Astrocyte of the cerebellum (primary cell): Measurements from ENCODE around the gene HOXA5.

Experiments
- DNase-seq: peaks from one replicate; pipeline ENCODE4 v3.0.0-alpha.2; 2011; ENCODE audit warnings: low read depth
- H3K4me3 ChIP-seq: 2 replicates; pipeline ENCODE4 v1.5.1; 2011; ENCODE audit warnings: mild to moderate bottlenecking, low read depth, low read length, moderate library complexity
- in situ Hi-C: cut with HindIII; loops from 2 replicates; pipeline ENCODE4 v1.10.0; 2017; ENCODE audit warnings: low sequenced_read_pairs
- TF ChIP-seq, protein P1 (sequence below): IDR thresholded peaks from 2 replicates; pipeline ENCODE4 v1.5.1; 2012; ENCODE audit warnings: low read length, low read depth, moderate library complexity, mild to moderate bottlenecking; ENCODE audit errors: missing control alignments

Gene HOXA5

DNA sequence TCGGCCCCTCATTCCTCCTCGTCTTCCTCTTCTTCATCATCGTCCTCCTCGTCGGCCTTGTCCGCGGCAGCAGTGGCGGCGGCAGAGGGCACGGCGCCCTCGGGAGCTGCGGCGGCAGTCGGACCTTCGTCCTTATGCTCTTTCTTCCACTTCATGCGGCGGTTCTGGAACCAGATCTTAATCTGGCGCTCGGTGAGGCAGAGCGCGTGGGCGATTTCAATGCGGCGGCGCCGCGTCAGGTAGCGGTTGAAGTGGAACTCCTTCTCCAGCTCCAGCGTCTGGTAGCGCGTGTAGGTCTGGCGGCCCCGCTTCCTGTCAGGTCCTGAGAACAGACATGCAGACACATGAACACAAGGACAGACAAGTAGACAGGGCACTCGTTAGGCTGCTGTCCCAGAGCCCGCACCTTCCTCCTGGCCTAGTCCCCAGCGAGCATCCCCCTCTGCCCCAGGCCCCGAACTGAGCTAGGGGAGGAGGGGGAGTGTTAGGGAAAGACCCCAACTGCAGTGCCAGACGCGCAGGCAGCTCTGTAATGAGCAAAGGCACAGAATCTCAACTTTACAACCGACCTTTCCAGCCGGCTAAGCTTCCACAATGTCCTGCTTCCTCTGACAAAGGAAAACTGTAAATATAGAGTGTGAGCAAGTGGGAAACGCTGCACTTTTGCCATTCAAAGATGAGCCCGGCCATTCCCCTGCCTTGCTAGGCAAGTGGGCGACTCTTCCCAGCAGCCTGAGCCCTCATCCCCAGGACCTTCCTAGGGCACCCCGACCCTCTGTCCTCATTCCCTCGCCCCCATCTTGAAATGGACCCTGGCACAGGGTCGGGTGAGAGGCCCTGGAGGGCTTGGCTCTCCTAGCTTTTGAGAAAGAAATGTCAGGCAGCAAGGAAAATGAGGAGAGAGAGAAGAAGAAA lies 11.7 kb upstream of the HOXA5 start:
- no peak for DNase-seq
- in situ Hi-C loops, result loop anchor here (25.0 kb wide), 1 partner anchor 993 kb away; the partner anchor contains the start of gene NFE2L3
- no peak overlapping the region for H3K4me3 ChIP-seq
- TF ChIP-seq, protein P1, sequence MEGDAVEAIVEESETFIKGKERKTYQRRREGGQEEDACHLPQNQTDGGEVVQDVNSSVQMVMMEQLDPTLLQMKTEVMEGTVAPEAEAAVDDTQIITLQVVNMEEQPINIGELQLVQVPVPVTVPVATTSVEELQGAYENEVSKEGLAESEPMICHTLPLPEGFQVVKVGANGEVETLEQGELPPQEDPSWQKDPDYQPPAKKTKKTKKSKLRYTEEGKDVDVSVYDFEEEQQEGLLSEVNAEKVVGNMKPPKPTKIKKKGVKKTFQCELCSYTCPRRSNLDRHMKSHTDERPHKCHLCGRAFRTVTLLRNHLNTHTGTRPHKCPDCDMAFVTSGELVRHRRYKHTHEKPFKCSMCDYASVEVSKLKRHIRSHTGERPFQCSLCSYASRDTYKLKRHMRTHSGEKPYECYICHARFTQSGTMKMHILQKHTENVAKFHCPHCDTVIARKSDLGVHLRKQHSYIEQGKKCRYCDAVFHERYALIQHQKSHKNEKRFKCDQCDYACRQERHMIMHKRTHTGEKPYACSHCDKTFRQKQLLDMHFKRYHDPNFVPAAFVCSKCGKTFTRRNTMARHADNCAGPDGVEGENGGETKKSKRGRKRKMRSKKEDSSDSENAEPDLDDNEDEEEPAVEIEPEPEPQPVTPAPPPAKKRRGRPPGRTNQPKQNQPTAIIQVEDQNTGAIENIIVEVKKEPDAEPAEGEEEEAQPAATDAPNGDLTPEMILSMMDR, result no peak

DNA sequence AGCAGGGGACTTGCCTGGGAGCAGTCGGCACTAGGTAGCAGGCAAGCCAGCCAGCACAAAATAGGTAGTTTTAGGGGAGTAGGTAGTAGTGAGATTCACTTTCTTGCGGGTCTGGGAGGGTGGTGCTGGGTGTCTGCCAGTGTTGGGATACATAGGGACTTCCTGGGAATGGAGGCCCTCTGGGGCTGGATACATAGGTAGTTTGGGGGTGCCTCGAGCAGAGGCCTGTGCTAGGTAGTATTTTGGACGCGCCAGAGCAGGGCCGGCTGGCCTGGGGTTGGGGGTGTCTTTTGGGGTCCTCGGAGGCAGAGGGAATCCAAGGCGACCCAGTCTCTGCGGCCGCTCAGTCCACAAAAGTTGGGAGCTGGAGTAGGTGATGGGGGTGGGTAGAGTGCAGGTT lies 10.9 kb upstream of the HOXA5 start:
- in situ Hi-C loops, result loop anchor here (25.0 kb wide), 1 partner anchor 992 kb away; the partner anchor contains the start of gene NFE2L3
- TF ChIP-seq, protein P1, result no peak
- DNase-seq, result no peak
- H3K4me3 ChIP-seq, result no peak overlapping the region

DNA sequence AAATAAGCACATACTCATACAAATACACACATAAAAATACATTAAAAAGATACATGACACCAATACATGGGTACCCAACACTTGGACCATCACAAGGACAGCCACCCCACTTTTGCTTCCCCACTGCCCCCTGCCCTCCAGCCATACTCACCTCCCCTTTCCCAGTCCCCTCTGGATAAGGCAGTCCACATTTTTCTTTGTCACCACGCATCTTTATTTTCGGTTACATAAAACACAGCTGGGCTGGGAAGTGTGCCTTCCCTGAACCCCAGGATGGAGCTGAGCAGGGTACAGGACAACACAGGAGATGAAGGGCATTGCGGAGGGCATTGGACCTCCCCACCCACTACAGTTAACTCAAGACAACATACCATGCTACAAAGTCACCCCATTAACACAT lies 10.0 kb upstream of the HOXA5 start:
- DNase-seq, result no peak
- TF ChIP-seq, protein P1, result no peak
- in situ Hi-C loops, result loop anchor here (25.0 kb wide), 1 partner anchor 991 kb away; the partner anchor contains the start of gene NFE2L3
- H3K4me3 ChIP-seq, result no peak overlapping the region

DNA sequence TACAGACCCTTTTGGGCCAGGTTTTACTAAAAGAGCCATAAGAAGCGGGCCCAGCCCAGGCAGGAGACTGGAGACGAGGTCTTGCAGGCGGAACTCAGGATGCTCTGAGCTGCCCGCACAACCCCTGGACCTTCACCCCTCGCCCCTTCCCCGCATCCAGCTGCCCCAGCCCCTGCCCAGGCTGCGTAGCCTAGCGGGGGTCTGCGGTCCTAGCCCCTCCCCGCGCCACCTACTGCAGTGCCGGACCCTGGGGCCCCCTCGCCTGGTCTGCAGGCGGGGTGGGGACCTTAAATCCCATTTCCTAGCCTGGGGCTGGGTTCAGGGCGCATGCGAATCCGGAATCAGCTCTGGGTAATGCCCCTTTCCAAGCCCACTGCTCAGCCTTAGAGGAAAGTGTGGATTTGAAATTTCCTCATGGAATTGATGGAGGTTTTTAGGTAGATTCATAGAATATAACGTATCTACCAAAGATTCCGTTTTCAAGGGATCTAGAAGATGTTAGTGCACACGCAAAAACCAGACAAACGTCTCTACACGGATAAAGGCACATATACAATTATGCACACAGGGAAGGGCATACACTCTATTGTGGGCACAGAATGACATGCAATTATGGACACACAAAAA lies 9.4 kb upstream of the HOXA5 start:
- DNase-seq, result no peak
- TF ChIP-seq, protein P1, result no peak
- in situ Hi-C loops, result loop anchor here (25.0 kb wide), 1 partner anchor 991 kb away; the partner anchor contains the start of gene NFE2L3
- H3K4me3 ChIP-seq, result no peak overlapping the region

DNA sequence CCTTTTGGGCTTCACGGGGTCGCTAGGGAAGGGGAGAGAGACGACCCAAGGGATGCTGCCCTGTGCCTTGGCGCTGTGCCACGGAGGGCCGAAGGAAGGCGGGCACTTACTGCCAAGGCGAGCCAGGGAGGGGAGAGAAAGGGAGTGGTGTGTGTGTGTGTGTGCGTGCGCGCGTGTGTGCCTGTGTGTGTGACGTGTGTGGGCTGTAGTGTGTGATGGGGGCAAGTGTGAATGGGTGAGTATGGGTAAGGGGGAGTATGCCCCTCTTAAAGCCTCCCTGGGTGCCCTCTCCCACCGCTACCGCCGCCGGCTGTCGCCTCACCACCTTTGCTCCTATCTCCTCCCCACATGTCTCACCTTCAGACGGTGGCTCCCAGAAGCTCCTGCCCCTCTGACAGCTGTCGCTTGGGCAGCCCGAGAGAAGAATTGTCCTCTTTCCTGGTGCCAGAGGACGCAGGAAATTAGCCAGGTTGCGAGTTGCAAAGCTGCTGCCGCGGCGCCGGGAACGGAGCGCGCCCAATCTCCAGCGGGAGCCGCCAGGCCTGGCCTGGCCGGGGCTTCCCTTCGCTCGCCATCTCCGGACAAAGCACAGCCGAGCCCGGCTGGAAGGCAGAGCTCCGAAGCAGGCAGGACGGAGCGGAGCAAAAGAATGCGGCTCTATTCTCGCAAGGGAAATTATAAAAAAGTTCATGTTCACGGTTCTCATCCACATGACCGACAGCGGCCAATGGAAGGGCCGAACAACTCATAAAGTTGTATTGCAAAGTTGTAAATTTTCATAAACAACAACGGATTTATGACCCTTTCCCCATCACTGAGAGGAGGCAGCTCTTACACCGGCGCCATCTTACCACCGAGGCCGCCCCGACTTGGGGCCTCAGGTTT lies 8.7 kb upstream of the HOXA5 start, which contains the start of gene HOXA3:
HOXA3 (minus strand) TSS at position 653 of the 885 bp plus-strand sequence. CDS start 41,943 bp downstream, outside the sequence.
- TF ChIP-seq, protein P1, result no peak
- in situ Hi-C loops, result loop anchor here (25.0 kb wide), 1 partner anchor 990 kb away; the partner anchor contains the start of gene NFE2L3
- no peak for DNase-seq
- H3K4me3 ChIP-seq, result no peak within 1 kb of the TSS

DNA sequence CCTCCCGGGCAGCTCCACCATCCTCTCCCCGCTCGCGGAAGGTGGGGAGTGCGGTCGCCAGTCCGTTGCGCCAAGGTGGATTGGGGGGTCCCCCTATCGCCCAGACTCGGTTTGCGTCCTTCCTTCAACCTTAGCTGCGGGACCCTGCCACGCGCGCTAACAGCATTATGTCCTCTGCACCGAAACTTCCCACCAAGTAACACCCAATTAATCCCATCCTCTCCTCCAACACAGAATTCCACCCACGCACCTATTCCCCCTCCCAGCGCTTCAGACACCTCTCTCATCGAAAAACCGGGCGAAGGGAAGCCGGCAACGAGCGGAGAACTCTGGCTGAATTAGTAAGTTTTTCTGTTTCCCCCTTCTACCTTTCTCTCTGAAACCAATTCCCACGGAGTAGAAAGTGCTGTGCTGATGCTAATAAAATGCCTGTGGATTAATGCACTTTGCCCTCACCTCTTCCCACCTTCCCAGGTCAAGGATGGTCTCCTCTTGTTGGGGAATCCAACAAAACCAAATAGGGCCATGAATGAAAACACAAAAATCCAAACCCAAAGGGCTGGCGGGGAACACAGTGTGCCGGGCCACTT lies 8.0 kb upstream of the HOXA5 start:
- in situ Hi-C loops, result loop anchor here (25.0 kb wide), 1 partner anchor 989 kb away; the partner anchor contains the start of gene NFE2L3
- TF ChIP-seq, protein P1, result no peak
- no peak overlapping the region for H3K4me3 ChIP-seq
- DNase-seq, result no peak
